NCI-H69 (cell line): Measurements from ENCODE around the gene NPY5R.

ENCODE experiments used
- DNase-seq: peaks from one replicate; lab custom pipeline; 2025; lab: John Stamatoyannopoulos, UW

NPY5R gene

GRCh38 chr4:163343604-163344146 lies at the start of gene NPY5R:
NPY5R (plus strand) TSS chr4:163343892; CDS start chr4:163350274, 6,382 bp downstream.
- DNase-seq = peak; percentile 15

- DNase-seq = no peak
Measured at GRCh38 chr4:163295138-163295537, 48.6 kb upstream of the NPY5R start.

- no peak for DNase-seq
Measured at GRCh38 chr4:163300445-163300844, 43.2 kb upstream of the NPY5R start.

- no peak for DNase-seq
Measured at GRCh38 chr4:163303069-163303468, 40.6 kb upstream of the NPY5R start.

GRCh38 chr4:163309466-163309865 lies 34.2 kb upstream of the NPY5R start:
- DNase-seq = no peak

GRCh38 chr4:163317110-163317509 lies 26.6 kb upstream of the NPY5R start:
- no peak for DNase-seq

GRCh38 chr4:163330916-163331628 lies 12.6 kb upstream of the NPY5R start:
- no peak for DNase-seq

GRCh38 chr4:163331629-163332376 lies 11.9 kb upstream of the NPY5R start:
- DNase-seq = peak; percentile 8

- peak; percentile 65 for DNase-seq
Measured at GRCh38 chr4:163332526-163333406, 10.9 kb upstream of the NPY5R start, which contains the start of gene NPY1R. NPY1R (minus strand) TSS chr4:163332596; CDS start chr4:163326554, 6,042 bp downstream.

GRCh38 chr4:163335384-163335783 lies 8.3 kb upstream of the NPY5R start:
- no peak for DNase-seq

GRCh38 chr4:163344147-163345125 lies 744 bp downstream of the NPY5R start:
- peak; percentile 44 for DNase-seq

GRCh38 chr4:163350672-163351071 lies 7.0 kb downstream of the NPY5R start:
- DNase-seq = no peak

GRCh38 chr4:163353054-163353453 lies 9.4 kb downstream of the NPY5R start:
- DNase-seq = no peak

GRCh38 chr4:163356104-163356503 lies 12.4 kb downstream of the NPY5R start:
- no peak for DNase-seq

GRCh38 chr4:163367651-163368050 lies 24.0 kb downstream of the NPY5R start:
- DNase-seq = no peak

- DNase-seq = no peak
Measured at GRCh38 chr4:163372029-163372428, 28.3 kb downstream of the NPY5R start.

GRCh38 chr4:163378661-163379060 lies 35.0 kb downstream of the NPY5R start:
- no peak for DNase-seq

GRCh38 chr4:163380703-163381102 lies 37.0 kb downstream of the NPY5R start:
- DNase-seq = no peak

GRCh38 chr4:163382178-163382869 lies 38.6 kb downstream of the NPY5R start:
- DNase-seq = no peak

GRCh38 chr4:163384434-163384833 lies 40.7 kb downstream of the NPY5R start:
- no peak for DNase-seq
